DMS79 treated with DMSO at 0.1 percent for 48 hours (cell line): ENCODE data around the gene COL5A2.

Source experiments
- DNase-seq: peaks from one replicate; lab custom pipeline; 2025; lab: John Stamatoyannopoulos, UW

Gene COL5A2

GRCh38 chr2:189178726-189179569, 613 bp downstream of the COL5A2 start:
- DNase-seq: no peak

GRCh38 chr2:189178054-189178453, 1.5 kb downstream of the COL5A2 start:
- no peak for DNase-seq

- DNase-seq: no peak
Measured at GRCh38 chr2:189177251-189177840, 2.2 kb downstream of the COL5A2 start.

- DNase-seq: no peak
Measured at GRCh38 chr2:189176516-189176915, 3.0 kb downstream of the COL5A2 start.

GRCh38 chr2:189175869-189176433, 3.6 kb downstream of the COL5A2 start:
- DNase-seq: no peak

GRCh38 chr2:189171956-189172609, 7.5 kb downstream of the COL5A2 start:
- no peak for DNase-seq

- DNase-seq: no peak
Measured at GRCh38 chr2:189168856-189169499, 10.6 kb downstream of the COL5A2 start.

GRCh38 chr2:189165656-189166380, 13.7 kb downstream of the COL5A2 start:
- no peak for DNase-seq

GRCh38 chr2:189164746-189165145, 14.8 kb downstream of the COL5A2 start:
- no peak for DNase-seq

GRCh38 chr2:189163889-189164288, 15.7 kb downstream of the COL5A2 start:
- no peak for DNase-seq

GRCh38 chr2:189162566-189162965, 17.0 kb downstream of the COL5A2 start:
- no peak for DNase-seq

- no peak for DNase-seq
Measured at GRCh38 chr2:189161894-189162293, 17.7 kb downstream of the COL5A2 start.

- no peak for DNase-seq
Measured at GRCh38 chr2:189159717-189160116, 19.8 kb downstream of the COL5A2 start.

- DNase-seq: no peak
Measured at GRCh38 chr2:189159273-189159672, 20.3 kb downstream of the COL5A2 start.

- no peak for DNase-seq
Measured at GRCh38 chr2:189157939-189158338, 21.6 kb downstream of the COL5A2 start.

GRCh38 chr2:189157456-189157855, 22.1 kb downstream of the COL5A2 start:
- DNase-seq: no peak

- no peak for DNase-seq
Measured at GRCh38 chr2:189155795-189156194, 23.8 kb downstream of the COL5A2 start.

GRCh38 chr2:189153619-189154018, 25.9 kb downstream of the COL5A2 start:
- DNase-seq: no peak

- no peak for DNase-seq
Measured at GRCh38 chr2:189152483-189152882, 27.1 kb downstream of the COL5A2 start.

GRCh38 chr2:189151906-189152305, 27.7 kb downstream of the COL5A2 start:
- no peak for DNase-seq

- no peak for DNase-seq
Measured at GRCh38 chr2:189150033-189150432, 29.5 kb downstream of the COL5A2 start.

- DNase-seq: no peak
Measured at GRCh38 chr2:189147989-189148388, 31.6 kb downstream of the COL5A2 start.
